PFSK-1 (cell line): ENCODE results near the gene ATP5MC2.

Experiments used
- FOXP2 ChIP-seq: optimal IDR thresholded peaks from 2 replicates; pipeline ENCODE3; 2011; ENCODE audit warnings: borderline replicate concordance, control low read depth, inconsistent platforms; ENCODE audit not compliant: insufficient read depth; ENCODE audit errors: extremely low read length, extremely low read depth
- POLR2AphosphoS5 ChIP-seq: IDR thresholded peaks from 2 replicates; pipeline ENCODE4 v1.6.1; 2012; ENCODE audit warnings: low read depth, mild to moderate bottlenecking, control low read depth, low read length, moderate library complexity
- REST ChIP-seq, 2 experiments: IDR thresholded peaks; 2 replicates each; pipeline versions ENCODE4 v1.6.1 to v1.8.0; 2011 to 2012; ENCODE audit warnings: low read depth in 2 of 2, low read length in 2 of 2, control low read depth in 1 of 2, inconsistent platforms in 1 of 2, mild to moderate bottlenecking in 1 of 2, moderate library complexity in 1 of 2; ENCODE audit not compliant: insufficient read depth in 1 of 2
- TAF1 ChIP-seq: IDR thresholded peaks from 2 replicates; pipeline ENCODE4 v1.6.1; 2012; ENCODE audit warnings: low read length, control low read depth, borderline replicate concordance; ENCODE audit not compliant: insufficient read depth

DNA sequence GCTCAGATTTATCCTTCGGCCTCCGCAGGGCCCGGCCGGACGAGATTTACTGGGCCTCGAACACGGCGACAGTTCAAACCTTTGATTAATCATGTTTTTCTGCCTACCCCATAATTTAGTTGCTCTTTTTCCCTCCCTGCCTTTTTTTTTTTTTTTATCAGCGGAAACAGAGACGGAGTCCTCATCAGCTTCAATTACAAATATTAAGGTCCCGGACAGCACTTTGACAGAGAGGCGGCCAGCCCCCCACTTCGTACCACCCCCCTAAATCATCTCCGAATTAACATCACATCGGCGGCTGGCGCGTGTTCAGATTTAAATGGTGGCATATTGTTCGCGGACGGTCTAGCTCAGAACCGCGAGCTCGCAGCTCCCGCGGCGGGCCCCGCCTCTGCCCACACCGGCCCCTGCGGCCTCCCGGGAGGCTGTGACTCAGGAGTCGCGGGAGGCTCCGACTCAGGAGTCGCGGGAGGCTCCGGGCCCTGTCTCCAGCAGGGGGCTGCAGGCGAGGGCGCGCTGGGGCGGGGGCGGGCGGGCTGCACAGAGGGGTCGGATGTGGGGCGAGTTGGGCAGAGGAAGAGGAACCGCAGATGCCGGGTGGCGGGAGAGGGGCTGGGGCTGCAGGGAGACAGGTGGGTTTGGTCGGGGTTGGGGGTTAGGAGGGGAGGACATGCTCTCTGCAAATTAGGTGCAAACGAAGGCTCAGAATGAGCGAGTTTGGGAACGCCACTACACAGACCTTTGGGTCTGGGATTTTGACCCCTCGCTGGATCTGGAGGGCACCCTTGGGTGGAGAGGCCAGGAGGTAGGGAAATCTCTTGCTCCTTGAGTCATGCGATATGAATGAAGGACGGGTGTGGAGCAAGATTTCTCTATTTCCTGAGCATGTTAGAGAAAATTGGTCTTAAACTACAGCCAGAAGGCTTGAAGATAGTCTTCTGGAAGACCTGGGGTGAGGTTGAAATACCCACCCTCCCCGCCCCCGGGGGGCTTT is 19.6 kb upstream of the ATP5MC2 start:
- TF ChIP-seq TAF1: no peak
- no peak for TF ChIP-seq REST (IDR thresholded peaks at IDR 0.05; ENCODE audit: insufficient read depth in 1 of 2, low read depth in 2 of 2, low read length in 2 of 2)
- no peak for TF ChIP-seq FOXP2
- no peak for TF ChIP-seq POLR2AphosphoS5
